Stimulated activated CD4-positive, alpha-beta T cell treated with anti-CD3 and anti-CD28 coated beads, TNF-alpha, amount 100 ng/mL, for 48 hours (primary cell): Measurements from ENCODE around the gene GPER1.
"Not testable (repeated sequence)": the region's sequence is repeated elsewhere in the genome, so short reads cannot be mapped to it uniquely, and the experiment has no call there.

Source experiments
- DNase-seq, 3 donors: peaks; one replicate each; pipeline ENCODE4 v3.0.0-alpha.2; 2020; ENCODE audit warnings: low read depth in 3 of 3

Gene GPER1

DNA sequence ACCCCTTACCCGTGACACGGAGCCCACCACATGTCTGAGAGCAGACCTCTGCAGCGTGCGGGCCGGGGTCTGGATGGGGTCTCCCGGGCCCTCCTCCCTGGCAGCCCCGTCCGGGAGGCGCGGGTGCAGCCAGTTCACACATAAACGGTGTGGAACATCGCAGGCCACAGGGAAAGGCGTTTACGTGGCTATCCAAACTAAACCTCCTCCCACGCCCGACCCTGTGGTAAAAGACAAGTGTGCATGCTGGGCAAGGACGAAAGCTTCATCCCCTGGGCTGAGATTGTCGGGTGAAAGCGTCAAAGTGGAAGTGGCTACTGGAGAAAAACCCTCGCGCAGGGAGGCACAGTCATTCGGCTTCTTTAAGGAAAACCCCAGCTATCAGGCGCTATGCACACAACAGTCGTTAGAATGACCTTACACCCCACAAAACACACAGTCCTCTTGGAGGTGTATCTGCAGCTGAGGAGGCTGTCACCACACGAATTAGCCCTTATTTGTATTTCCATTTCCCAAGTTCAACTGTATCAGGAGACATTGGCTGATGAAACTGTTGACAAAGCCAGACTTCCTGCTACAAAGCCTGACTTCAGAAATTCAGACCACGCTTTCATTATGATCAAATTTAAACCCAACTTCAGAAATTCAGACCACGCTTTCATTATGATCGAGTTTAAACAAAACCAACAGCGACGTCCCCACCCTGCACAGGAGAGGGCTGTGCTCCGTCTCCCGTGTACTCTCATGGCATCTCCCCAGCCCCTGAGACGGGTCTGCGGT is 15.3 kb downstream of the GPER1 start:
- DNase-seq = peak in 2 of 3 donors; percentile 8 to 22

DNA sequence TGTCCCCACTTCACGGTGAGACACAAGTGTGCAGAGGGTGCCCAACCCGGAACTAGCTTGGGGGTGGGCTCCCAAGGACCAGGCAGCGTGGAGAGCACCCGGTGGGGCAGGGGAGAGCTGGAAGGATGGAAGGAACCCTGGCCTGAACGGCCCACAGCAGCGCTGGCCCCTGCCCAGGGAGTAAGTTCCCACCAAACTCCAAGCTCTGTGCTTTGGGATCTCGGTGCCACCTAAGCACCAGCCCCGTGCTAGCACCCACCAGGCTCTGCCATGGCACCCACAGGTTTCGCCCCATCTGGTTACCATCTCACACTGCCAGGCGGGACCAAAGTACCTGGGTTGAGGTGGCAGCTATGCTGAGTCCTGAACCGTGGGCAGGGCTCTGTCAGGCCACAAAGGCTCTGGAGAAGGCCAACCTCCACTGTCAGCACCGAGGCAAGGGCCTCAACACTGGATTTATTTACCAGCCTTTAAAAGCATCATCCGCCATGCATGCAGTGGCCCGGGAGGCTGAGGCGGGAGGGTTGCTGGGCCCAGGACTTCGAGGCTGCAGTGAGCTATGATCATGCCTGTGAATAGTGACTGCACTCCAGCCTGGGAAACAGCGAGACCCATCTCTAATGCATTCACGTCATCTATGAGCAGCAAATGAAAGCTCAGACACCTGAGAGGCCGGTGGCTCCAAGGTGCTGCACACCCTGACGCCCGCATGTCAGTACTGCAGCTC is 16.0 kb downstream of the GPER1 start:
- no peak for DNase-seq

- DNase-seq = no peak
These were observed 16.7 kb downstream of the GPER1 start for GRCh38 chr7:1104516-1105179.

DNA sequence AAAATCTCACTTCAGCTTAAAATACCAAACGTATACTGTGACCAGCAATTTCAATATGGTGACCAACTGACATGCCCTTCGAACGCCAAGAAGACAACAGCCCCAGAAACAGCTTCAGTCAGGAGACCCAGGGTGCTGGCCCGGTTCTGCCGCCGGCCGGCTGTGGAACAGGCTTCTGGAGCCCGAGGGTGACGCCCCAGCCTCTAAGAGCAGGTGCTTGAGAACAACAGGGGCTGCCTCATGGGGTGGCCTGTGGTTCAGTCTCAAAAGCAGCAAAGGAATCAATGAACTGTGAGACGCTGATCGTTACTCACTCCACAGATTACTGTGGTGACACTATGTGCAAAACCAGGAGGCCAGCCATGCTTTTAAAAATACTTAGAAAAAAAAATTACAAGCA is 17.3 kb downstream of the GPER1 start:
- no peak for DNase-seq

DNA sequence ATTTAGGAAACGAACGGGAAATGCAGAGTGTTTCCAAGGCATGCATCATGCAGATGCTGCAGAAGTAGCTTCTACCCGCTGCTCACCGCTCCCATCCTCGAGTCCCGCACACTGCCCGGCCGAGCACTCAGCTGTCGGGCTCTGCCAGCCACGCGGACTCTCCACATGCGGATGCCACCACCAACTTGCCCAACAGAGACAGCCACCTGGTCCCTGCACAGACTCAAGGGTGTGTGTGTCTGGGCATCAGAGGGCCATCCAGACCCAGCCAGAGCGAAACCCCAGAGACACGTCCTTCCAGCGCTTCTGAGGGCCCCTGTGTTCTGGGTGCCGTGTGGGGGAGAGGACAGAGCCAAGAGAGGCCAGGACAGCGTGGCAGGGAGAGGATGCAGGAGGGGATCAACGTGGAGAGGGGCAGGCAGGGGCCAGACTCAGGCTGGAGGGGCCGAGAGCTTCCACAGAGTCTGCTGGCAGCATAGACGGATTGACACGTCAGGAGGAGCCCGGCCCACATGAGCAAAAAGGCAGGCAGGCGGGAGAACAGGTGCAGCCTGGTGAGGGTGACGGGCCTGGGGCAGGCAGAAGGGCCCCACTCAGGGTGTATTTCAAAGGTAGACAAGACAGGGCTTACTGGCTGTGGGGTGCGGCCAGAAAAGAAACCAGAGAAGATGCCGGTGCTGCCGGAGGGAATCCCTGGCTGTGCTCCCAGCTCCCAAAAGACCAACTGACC is 18.3 kb downstream of the GPER1 start:
- no peak for DNase-seq

DNA sequence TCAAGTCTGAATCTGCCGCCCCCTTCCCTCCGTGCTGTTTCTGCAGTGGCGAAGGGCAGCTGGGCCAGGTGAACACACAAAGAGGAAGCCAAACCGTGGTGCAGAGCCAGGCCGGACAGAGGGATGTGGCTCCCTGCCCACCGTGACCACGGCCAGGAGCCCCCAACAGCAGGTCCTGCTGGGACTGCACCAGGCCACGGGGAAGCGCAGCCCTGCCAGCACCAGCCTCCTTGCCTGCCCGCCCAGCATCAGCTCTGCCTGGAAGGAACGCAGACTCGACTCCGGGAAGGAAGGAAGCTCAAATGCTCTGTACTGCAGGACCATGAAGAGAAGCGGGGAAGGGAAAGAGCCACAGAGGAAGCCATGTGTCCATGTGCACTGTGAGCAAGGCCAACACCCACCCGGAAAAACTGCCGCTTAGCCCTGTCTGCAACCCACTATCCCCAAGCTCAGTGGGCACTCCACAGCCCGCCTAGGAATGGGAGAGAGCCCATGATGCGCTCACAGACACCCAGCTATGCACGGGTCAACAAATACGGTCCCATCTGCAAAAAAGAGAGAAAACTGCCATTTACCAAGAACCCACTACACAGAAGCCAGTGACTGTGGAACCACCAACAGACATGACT is 19.0 kb downstream of the GPER1 start:
- no peak for DNase-seq

DNA sequence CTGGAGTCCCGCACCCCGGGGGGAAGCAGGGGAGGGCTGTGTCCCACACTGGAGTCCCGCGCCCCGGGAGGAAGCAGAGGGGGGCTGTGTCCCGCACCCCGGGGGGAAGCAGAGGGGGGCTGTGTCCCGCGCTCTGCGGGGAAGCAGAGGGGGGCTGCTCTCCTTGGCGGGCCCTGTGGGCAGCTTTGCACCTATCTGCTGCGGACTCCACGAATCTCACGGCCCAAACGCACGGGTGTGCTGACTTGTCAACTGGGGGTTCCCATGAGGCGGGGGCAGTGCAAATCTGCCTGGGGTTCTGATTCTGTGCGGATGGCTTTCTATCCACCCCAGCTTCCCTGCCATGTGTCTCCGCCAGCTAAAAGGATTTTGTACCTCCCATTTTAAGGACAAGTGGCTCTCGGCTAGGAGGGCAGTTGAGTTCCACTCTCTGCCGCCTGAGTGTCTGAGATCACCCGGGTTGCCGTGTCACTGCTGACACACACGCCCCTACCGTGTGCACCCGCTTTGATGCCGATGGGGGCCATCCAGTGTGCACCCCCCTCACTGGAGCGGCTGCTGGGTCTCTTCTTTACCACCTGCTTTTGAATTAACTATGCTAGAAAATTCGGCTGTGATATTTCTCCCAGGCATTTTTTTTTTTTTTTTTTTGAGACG is 20.5 kb downstream of the GPER1 start:
- DNase-seq = no peak

DNA sequence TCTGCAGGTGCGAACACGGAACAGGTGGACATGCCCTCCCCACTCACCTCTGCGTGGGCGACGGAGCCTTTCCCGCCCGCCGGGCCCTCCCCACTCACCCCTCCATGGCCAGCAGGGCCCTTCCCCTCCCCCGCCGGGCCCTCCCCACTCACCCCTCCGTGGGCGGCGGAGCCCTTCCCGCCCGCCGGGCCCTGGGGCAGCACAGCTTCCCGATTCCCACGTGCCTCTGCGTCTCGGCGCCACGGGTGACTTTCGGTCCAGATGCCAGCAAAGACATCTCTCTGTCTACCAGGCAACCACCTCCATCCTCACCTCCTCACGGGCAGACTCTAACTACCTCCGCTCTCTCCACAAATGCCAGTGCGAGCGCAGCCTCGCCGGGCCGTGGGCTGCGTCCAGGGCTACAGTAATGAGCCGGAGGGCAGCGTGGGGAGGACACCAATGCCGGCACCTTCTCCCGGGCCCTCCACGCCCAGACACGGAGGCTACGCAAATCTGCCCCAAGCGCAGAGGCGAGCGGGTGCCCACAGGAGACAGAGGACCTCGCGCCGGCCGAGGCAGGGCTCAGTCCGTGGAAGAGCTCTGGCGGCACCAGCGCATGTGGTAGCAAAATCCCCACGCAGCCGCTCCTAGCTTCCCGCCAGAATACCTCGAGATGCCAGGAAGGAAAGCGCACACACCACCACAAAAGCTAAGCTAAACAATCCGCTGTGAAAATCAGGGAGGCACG is 21.8 kb downstream of the GPER1 start:
- DNase-seq = no peak

GRCh38 chr7:1110358-1110757 is 22.4 kb downstream of the GPER1 start:
- DNase-seq = no peak

DNA sequence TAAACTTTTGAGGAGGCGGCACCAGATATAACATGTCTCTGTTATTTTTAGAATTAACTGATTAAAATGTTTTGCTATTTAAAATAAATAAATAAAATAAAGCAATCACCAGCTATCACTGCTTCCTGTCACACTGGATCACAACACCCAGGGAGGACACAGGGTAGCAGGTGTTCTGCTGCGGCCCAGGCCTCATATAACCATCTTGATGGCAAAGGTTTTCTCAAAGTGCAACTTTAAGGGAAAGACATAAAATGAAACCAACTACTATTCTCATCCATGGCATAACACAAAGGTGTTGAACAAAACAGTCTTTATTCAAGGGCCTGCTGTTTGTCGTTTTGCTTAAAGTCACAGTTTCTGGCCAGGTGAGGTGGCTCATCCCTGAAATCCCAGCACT is 23.2 kb downstream of the GPER1 start:
- no peak for DNase-seq

GRCh38 chr7:1112109-1112508 is 24.2 kb downstream of the GPER1 start:
- DNase-seq = no peak

- DNase-seq = no peak
These were observed 25.0 kb downstream of the GPER1 start for GRCh38 chr7:1112625-1113547.

DNA sequence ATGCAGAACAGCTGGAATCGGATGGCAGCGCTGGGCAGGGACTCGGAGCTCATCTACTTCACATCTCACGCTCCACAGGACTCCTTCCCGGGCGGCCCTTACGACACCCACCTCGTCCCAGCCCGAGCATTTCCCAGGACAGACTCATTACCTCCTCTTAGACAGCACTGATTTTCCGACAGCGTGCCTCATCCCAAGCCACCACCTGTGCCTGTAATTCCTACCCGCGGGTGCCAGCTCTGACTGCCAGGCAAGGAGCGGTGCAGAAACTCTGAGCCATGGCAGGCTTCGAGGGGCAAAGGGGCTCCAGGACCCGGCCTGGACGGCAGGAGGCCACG is 25.6 kb downstream of the GPER1 start:
- DNase-seq = no peak

DNA sequence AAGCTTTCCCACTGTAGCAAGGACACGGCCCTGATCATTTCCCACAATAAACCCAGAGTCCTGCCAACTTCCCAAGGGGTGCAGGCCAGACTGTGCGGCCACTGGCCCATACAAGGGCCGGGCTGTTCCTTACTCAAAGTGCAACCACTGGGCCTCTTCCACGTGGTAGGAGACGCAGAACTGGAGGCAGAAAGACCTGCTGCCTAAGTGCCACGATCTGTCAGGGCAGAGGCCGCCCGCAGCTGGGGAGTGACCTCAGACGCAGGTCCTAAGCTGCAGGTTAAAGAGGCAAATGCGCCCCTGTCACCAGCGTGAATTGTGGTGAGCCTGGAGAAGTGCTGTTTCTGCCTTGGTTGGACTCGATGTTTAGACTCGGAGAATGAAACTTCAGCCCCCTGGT is 26.2 kb downstream of the GPER1 start:
- no peak for DNase-seq

- no peak for DNase-seq
These were observed 26.6 kb downstream of the GPER1 start for GRCh38 chr7:1114505-1114904.

DNA sequence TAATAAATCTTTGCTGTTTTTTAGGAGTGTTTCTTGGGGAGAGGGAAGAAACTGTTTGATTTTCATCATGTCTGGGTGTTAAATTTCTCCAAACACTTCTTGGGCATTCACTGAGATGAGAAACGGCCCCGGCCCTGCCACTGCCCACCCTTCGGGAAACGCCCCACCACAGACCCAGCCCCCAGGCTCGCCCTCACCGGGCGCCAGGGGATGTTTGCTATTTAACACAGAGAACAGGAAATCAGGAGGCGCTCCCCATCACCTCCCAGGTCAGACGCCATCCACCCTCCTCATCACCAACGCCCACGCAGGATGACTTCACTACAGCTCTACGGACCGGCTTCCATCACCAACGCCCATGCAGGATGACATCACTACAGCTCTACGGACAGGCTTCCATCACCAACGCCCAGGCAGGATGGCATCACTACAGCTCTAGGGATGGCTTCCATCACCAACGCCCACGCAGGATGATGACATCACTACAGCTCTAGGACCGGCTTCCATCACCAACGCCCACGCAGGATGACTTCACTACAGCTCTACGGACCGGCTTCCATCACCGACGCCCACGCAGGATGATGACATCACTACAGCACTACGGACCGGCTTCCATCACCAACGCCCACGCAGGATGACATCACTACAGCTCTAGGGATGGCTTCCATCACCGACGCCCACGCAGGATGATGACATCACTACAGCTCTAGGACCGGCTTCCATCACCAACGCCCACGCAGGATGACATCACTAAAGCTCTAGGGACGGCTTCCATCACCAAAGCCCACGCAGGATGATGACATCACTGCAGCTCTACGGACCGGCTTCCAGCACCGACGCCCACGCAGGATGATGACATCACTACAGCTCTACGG is 27.5 kb downstream of the GPER1 start:
- DNase-seq = not testable (repeated sequence)

- DNase-seq = not testable (repeated sequence)
These were observed 28.6 kb downstream of the GPER1 start for GRCh38 chr7:1116383-1117008.

- DNase-seq = no peak
These were observed 29.5 kb downstream of the GPER1 start for GRCh38 chr7:1117321-1117928.
